C1 segment of cervical spinal cord (tissue), 14 donors: ENCODE data around the gene MCAM.

Experiments
- DNase-seq, 14 donors: peaks; one replicate each; lab custom pipeline; 2025; lab: John Stamatoyannopoulos, UW

The MCAM gene

DNA sequence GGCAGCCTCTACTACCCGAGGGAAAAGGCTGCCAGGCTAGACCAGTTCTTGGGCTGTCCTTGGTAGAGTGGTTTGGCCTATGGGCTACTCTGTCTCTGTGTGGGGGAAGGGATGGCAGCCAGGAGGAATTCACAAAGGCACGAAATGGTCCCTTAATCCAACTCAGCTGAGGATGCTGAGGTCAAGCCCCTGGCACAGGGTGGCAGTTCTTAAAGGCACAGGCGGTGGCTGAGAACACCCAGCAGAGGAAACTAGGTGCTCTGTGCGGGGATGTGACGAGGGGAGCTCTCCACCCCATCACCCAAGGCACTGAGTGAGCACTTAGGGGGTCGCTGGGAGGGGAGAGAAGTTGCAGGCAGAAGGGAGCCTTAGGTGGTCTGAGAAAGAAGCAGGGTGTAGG lies 29.7 kb upstream of the MCAM start, which contains the start of gene MFRP:
TSS of gene MFRP (minus strand) at position 101 of the 400 bp plus-strand sequence. CDS start 192 bp downstream, outside the sequence.
- DNase-seq: no peak

DNA sequence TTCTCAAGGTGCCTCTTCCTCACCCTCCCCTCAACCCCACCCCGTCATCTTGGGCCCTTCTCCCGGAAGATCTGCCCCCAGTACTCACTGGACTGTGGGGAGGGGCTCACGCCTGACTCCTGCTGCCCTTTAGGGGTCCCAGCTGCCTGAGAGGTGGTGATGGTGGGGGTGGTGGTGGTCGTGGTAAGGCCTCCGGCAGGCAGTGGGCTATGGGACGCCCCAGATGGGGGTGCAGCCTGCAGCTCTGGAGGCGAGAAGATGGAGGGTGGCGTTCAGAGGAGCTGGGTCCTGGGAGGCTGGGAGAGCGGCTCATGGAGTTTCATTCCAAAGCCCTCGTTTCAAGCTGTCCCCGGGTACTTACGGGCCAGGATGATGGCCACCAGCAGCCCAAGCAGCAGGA lies 28.8 kb upstream of the MCAM start:
- no peak for DNase-seq

DNA sequence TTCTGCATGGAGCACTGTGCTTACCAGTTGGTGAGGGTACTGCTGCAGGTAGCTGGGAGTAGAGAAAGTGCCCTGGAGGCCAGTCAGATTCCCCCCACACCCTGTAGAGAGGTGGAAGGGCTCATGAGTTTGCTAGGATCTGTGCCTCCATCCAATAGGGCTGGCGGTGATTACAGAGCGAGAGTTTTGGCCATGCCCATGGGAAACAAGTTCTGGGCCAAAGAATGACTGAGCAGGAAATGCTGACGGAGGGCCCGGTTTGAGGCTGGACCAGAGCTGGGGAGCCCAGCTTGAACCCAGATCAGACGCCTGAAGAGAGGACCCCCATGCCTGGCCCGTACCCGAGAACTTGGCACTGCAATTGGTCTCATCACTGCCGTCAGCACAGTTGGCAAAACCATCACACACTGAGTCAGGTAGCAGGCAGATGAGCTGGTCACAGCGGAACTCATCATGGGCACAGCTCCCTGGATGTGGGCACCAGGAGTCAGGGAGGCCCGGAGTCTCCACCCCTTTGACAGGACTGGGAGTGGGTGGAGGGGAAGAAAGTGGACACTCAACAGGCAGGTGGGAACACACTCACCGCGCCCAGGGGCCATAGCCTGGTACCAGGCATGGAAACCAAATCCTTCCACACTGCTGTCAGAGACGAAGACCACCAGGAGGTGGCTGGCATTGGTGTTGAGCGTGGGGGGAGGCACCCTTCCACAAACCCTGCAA lies 27.5 kb upstream of the MCAM start:
- no peak for DNase-seq

DNA sequence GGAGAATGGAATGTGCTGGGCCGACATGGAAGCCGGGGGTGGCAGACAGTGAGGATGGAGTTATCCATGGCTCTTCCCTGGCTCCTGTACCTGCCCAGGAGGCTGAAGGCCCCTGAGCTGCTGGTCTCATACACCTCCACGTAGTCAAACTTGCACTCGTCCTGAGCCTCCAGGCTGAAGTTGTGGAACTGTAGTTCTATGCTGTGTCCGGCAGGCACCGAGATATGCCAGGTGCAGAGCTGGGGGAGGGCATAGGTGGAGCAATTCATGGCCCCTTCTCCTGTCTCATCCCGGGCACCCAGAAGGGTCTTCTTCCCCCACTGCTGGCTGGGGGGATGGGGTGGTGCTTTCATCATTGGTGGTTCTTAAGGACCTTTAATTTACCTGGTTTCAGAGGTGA lies 26.8 kb upstream of the MCAM start:
- no peak for DNase-seq

DNA sequence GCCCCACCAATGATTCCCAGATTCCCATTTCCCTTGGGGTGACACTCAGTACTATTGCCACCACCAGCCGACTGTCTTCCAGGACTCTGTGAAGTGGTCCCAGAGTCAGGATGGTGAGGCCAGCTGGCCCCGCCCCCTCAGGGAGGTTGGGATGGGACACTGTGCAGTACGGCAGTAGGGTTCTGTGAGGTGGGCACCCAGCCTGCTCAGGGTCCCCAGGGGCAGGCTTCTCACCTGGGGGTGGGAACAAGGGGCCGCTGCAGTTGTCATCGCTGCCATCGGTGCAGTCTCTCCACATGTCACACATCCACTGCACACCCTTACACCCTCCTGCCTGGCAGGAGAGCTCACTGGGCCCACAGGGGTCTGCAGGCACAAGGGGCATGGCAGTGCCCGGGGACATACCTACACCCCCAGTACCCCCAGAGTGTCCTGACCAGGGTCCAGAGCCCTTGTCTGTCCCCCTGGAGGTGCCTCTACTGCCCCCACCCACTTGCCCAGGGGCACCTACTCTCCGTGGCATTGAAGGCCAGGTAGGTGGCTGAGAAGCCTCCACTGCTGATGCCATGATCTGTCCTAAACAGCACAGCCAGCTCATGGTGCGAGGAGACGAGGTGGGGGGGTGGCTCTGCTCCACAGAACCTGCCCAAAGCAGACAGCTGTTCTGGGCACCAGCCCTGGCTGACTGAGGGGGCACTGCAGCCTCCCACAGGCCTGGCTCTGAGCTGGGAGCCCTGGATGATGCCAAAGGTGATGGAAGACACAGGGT lies 25.6 kb upstream of the MCAM start:
- no peak for DNase-seq

DNA sequence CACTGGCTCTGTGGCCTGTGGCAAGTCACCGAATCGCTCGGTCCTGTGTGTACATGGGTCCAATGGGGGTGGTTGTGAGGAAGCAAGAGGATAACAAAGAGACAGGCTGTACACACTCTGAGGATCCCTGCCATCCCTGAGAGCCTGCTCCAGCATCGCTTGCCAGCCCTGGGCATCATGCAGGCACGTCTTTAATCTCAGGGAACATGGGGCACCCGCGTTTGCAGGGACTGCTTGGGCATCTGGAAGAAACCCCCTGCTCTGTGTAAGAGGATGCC lies 25.0 kb upstream of the MCAM start:
- no peak for DNase-seq

DNA sequence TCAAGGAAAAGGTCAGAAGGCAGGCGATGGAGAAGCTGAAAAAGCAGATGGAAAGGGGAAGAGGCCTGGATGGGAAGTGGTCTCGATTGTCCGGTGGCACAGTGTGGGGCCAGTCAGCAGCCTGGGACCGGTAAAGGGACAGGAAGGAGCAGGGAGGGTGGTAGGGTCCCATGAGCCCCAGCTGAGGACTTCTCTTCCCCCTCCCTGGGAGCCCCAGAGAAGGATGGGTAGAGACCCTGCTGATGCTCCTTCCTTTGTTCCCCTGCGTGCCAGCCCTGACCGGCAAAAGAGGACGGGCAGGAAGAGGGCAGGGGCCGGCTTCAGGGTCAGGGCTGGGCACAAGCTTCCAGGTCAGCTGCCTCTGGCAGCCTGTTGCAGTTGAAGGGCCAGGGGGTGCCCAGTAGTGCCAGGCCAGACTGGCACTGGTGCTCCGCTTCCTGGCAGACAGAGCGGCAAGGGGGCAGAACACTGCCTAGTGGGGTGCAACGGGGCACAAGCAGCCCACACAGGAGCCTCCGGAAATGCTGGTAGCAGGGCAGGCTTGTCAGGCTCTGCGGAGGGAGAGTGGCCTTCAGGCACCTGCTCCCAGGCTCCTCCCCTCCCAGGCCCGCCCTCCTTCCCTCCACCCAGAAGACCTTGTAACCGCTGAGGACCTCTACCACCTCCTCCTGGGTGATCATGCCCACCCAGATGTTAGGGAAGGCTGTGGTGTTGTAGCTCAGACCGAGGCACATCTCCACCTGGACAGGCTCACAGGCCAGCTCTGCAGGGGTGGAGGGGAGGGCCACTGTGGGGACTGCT lies 24.5 kb upstream of the MCAM start:
- peak in 2 of 14 donors; percentile 53 to 60 for DNase-seq

DNA sequence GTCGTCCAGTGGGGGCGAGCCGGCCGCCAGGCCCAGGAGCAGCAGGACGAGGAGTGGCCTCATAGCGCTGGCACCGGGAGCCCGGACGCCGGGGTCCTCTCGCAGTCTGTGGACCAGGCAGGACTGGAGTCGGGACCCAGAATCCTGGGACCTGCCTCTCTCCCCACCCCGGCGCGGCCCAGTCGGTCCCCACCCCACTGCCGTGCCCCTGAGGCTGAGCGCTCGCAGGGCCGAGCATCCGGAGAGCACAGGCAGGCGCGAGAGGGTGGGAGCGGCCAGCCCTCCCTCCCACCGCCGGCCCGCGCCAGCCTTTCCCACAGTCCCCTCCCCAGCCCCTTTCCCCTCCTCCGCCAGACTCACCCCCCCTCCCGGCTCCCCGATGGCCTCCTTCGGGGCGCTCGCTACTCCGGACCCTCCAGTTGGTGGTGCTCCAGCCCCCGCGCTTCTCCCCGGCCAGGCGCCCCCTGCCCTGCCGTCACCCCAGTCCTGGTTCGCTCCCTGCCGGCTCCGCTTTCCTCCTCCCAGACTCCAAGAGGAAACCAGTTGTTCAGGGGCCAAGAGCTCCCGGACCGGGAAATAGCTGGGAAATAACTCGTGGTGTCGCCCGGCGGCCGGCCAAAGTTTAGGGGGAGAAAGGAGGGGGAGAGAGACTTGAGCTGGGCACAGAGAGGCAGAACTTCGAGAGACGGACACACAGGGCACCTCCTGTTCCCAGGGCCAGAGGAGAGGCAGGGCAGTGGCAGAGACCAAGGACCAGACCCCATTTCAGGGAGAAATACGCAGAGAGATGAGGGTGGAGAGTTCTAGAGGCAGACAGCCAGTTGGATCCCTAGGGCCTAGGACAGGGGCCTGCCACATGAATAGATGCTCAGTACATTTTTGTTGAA lies 23.6 kb upstream of the MCAM start, which contains the start of gene C1QTNF5:
TSS of gene C1QTNF5 (minus strand) at position 549 of the 887 bp plus-strand sequence. CDS start at position 63, 486 bp downstream.
- DNase-seq: peak in 12 of 14 donors; percentile 21 to 87 (median 72)

DNA sequence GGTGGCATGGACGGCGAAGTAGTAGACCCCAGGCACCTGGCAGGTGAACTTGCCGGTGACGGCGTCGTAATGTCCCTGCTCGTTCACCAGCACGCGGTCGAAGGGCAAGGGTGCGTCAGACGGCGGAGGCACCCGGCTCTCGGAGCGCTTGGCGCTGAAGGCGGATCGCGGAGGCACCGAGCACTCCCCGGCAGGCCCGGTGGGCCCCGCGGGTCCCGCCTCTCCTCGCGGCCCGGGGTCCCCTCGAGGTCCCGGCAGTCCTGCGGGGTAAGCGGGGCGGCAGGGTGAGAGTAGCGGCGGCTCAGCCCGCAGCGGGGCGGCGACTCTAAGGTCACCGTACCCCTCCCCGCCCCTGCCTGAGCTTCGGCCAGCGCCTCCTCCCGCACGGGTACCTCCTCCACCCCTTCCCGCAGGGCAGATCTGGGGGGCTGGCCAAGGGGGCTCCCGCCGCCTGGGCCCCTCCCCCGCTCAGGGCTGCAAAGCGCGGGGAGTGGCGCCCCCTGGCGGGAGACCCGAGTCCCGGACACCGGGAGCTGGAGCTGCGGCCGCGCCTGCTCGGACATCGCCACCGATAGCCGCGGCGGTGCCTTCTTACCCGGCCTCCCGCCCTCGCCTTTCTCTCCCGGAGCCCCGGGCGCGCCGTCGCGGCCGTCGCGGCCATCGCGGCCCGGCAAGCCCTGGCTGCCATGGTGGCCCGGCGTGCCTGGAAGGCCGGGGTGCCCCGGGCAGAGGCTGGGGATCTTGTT lies 22.8 kb upstream of the MCAM start:
- DNase-seq: peak in 11 of 14 donors; percentile 45 to 82 (median 54)

DNA sequence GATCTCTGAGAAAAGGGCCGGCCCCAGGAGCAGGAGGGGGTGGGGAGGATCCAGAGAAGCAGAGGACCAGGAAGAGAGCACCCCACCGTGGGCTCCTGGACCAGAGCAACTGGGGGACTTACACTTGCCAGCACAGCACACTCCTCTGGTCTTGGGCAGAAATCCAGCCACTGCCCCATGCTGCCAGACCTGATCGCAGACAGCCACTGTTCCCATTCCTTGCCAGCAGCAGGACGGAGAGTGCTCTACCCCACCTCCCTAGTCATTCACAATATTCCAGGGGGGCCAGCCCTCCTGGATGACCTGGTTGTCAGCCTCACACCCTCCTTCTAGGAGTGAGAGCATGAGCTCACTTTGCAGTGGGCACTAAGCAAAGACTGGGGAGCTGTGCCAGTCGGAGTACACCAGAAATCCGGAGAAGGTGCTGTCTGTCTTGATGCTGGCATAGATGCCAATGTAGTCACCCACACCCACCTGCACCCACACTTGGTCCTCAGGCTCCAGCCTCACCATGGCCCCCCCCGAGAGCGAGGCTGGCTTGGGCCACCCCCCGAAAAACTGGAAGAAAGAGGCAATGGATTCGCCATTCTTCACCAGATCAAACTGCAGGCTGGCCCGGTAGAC lies 22.1 kb upstream of the MCAM start:
- peak in 3 of 14 donors; percentile 17 to 46 (median 25) for DNase-seq

DNA sequence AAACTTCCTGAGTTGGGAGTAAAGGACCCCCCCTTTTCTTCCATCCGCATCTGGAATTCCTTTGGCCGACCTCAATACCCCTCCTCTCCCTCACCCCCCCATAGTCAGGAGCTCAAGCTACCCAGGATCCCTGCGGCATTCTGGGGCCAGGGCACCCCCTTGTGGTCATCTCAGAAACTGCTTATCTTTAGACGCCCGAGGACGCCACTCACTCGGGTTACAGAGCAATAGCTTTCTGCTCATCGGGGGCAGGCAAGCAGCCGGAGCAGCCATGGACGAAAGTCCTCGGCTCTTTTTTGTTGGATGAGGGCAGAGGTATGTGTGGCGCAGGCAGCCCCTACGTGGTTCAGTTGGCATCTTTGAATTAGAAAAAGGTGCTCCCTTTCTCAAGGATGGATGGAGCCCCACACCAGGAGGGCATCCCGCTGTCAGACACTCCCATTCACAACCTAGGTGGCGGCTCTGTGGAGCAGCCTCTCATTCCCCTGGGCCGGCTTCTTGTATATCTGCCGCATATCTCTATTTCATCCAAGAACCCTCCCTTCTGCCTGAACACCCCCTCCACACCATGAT lies 21.5 kb upstream of the MCAM start:
- DNase-seq: peak in 11 of 14 donors; percentile 31 to 74 (median 67)

DNA sequence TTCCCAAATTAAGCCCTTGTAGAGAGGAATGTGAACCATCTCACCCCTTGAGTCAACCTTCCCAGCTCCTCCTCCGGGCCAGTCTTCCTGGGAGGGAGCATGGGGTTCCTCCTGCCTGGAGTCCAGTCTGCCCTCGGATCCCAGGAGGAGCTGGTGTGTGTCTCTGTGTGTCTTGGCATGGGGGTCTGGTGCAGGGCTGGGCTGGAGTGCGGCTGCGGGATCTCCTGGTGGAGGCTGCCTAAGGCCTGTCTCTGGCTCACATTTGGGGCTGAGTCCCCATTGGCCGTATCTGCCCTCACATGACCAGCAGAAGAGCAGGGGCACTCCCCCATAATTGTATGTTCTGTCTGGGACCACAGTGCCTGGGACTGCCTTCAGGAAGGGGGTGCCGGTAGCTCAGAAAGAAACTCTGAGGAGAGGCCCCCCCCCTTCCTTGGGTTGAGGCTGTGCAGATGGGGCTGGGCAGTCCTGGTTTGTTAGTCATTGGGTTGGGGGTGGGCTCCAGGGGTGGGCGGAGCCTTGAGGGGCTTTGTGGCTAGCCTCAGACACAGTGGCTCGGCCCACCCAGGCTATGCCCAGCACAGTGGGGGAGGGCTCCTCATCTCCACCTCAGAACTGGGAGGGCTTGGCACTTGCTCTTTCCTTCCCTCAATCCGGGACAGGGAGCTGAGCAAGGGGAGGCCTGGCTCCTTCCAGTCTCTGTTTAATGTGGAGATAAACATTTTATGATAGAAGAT lies 20.8 kb upstream of the MCAM start:
- DNase-seq: peak in 1 of 14 donors; percentile 56

DNA sequence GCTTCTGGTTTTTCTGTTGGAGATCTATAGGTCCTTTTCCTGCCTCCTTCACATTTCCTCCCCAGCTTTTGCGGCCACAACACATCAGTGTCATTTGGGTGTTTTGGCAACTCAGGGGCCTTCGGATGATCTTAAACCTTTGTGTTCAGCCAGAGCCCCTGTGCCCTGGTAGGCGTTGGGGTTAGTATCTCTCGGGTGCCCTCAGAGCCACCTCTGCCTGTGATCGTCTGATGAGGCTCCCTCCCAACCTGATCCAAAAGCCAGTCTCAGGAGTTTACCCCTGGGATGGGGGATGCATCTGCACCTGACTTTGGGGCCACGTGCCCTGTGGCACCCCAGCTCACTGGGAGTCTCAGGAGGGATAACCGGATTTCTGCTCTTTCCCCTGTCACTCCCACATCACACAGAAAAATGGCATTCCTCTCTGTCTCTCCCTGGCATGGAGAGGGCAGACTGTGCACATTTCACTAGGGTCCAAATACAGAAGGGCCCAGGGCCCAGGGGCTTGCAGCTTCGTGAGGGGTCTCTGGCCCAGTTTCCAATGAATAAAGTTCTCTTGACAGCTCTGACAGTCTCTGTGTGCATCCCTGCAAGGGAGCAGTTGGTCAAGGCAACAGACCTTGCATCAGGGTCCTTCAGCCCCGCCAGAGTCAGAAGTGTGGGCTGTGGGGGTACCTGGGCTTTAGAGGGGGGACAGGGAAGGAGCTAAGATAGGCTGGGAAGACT lies 20.0 kb upstream of the MCAM start:
- no peak for DNase-seq

DNA sequence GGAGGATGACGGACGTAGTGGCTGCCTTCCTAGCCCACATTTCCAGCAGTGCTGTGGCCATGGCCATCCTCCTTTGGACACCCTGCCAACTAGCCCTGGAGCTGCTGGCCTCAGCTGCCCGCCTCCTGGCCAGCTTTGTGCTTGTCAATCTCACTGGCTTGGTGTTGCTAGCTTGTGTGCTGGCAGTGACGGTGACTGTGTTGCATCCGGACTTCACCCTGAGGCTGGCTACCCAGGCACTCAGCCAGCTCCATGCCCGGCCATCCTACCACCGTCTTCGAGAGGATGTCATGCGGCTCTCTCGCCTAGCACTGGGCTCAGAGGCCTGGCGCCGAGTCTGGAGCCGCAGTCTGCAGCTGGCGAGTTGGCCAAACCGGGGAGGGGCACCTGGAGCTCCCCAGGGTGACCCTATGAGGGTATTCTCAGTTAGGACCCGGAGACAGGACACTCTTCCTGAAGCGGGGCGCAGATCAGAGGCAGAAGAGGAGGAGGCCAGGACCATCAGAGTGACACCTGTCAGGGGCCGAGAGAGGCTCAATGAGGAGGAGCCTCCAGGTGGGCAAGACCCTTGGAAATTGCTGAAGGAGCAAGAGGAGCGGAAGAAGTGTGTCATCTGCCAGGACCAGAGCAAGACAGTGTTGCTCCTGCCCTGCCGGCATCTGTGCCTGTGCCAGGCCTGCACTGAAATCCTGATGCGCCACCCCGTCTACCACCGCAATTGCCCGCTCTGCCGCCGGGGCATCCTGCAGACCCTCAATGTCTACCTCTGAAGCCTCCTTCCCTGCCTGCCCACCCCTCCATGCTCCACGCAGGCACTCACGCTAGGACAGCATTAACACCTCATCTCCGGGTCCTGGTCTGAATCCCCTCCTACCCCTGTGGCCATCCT lies 19.0 kb upstream of the MCAM start:
- peak in 7 of 14 donors; percentile 19 to 72 (median 43) for DNase-seq

DNA sequence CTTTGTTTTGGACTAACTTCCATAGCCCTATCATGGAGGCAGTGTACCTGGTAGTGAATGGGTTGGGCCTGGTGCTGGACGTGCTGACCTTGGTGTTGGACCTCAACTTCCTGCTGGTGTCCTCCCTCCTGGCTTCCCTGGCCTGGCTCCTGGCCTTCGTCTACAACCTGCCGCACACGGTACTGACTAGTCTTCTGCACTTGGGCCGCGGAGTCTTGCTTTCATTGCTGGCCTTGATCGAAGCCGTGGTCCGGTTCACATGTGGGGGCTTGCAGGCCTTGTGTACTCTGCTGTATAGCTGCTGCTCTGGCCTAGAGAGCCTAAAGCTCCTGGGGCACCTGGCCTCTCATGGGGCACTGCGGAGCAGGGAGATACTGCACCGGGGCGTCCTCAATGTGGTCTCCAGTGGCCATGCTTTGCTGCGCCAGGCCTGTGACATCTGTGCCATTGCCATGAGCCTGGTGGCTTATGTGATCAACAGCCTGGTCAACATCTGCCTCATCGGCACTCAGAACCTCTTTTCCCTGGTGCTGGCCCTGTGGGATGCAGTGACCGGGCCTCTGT lies 18.2 kb upstream of the MCAM start:
- DNase-seq: no peak

DNA sequence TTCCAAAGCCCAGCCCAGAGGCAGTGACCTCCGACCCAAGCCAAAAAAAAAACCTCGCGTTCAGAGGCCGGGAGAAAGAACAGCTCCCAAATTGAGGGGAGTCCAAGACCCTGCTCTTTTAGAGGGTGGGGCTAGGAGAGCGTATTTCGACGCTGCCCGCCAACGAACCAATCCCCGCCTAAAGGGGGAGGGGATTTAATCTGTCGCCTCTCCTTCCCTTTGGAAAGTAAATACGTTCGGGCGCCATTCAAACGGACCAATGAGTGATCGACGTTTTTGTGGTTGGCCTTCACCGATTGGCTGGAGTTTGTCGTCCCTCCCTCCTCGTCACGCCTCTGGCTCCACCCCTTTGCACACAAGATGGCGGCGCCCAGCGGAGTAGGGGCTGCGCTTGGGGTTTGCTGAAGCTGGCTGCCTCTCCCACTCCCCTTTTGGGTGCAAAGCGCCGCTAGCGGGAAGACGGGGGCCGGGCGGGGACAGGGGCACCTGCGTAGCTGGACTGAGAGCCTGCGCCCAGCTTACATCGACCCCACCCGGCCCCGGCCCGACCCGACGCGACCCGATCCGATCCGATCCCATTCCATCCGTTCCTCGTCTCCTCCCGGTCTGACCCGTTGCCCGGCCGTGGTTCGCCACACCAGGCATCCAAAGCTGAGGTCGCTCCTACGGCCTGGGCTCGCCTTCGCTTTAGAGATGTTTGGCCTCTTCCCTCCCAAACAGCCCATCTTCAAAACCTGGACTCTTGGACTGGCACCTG lies 17.4 kb upstream of the MCAM start, which contains the start of gene RNF26:
TSS of gene RNF26 (plus strand) at position 354 of the 757 bp plus-strand sequence. CDS start 596 bp downstream, outside the sequence.
- DNase-seq: peak; percentile 49 to 96 (median 89)
